Hepatocyte (in vitro differentiated cells): ENCODE measurements around the gene COIL. TPM values are rescaled to one million over a fixed set of nuclear protein-coding genes. Genes with fewer than 3 reads are reported as not detected.

Experiments
- DNase-seq: peaks from one replicate; pipeline ENCODE4 v3.0.0-alpha.2; 2016; ENCODE audit warnings: low spot score
- H2AFZ ChIP-seq: fragments of 200-600 bp; sonication (generic); 2 replicates; pipeline ENCODE4 v1.6.0; 2016; ENCODE audit warnings: antibody characterized with exemption, mild to moderate bottlenecking
- H3K27ac ChIP-seq: fragments of 200-600 bp; sonication (generic); 2 replicates; pipeline ENCODE4 v1.5.1; 2016; ENCODE audit warnings: mild to moderate bottlenecking
- H3K27me3 ChIP-seq: fragments of 200-600 bp; sonication (generic); 2 replicates; pipeline ENCODE4 v1.6.1; 2016
- H3K36me3 ChIP-seq: fragments of 200-600 bp; sonication (generic); replicated peaks from 2 replicates; pipeline ENCODE4 v1.5.1; 2016; ENCODE audit warnings: low read depth; ENCODE audit not compliant: insufficient read depth
- H3K4me1 ChIP-seq: fragments of 200-600 bp; sonication (generic); 2 replicates; pipeline ENCODE4 v1.5.1; 2016; ENCODE audit warnings: mild to moderate bottlenecking, moderate library complexity; ENCODE audit not compliant: insufficient read depth
- H3K4me2 ChIP-seq: fragments of 200-600 bp; sonication (generic); 2 replicates; pipeline ENCODE4 v1.6.0; 2016
- H3K4me3 ChIP-seq: fragments of 200-600 bp; sonication (generic); 2 replicates; pipeline ENCODE4 v1.5.1; 2016; ENCODE audit warnings: mild to moderate bottlenecking
- H3K79me2 ChIP-seq: fragments of 200-600 bp; sonication (generic); 2 replicates; pipeline ENCODE4 v1.6.0; 2017; ENCODE audit warnings: mild to moderate bottlenecking
- H3K9me2 ChIP-seq: fragments of 200-600 bp; sonication (generic); replicated peaks from 2 replicates; pipeline ENCODE4 v1.6.0; 2017; ENCODE audit warnings: mild to moderate bottlenecking; ENCODE audit not compliant: insufficient read depth
- H3K9me3 ChIP-seq: fragments of 200-600 bp; sonication (generic); 2 replicates; pipeline ENCODE4 v1.5.1; 2016; ENCODE audit warnings: low read depth, mild to moderate bottlenecking
- H4K20me1 ChIP-seq: fragments of 200-600 bp; sonication (generic); 2 replicates; pipeline ENCODE4 v1.6.0; 2016; ENCODE audit warnings: mild to moderate bottlenecking; ENCODE audit not compliant: insufficient read depth, poor library complexity, severe bottlenecking
- CTCF ChIP-seq: fragments of 200-600 bp; sonication (generic); IDR thresholded peaks from 2 replicates; pipeline ENCODE4 v1.5.1; 2016; ENCODE audit warnings: antibody characterized with exemption, mild to moderate bottlenecking; ENCODE audit not compliant: poor library complexity
- EZH2 ChIP-seq: fragments of 200-600 bp; sonication (generic); IDR thresholded peaks from 2 replicates; pipeline ENCODE4 v1.6.1; 2016; ENCODE audit warnings: antibody characterized with exemption, mild to moderate bottlenecking, borderline replicate concordance
- EZH2phosphoT487 ChIP-seq: fragments of 200-600 bp; sonication (generic); IDR thresholded peaks from one replicate; pipeline ENCODE4 v1.6.1; 2018; ENCODE audit warnings: antibody characterized with exemption, mild to moderate bottlenecking, low read depth, moderate library complexity; ENCODE audit not compliant: unreplicated experiment, severe bottlenecking
- WGBS: methylation state at CpG from one replicate; pipeline ENCODE4 v1.1.6; 2016; ENCODE audit warnings: low lambda C conversion rate; ENCODE audit errors: missing lambda C conversion rate; 5-methylcytosine and 5-hydroxymethylcytosine counted together
- polyA plus RNA-seq: library from polyadenylated mRNA; unstranded; fragments of >200 nt; fragmentation: Nextera tagmentation; extraction: Ambion mirVana; gene quantifications from 2 replicates; pipeline ENCODE4 v1.2.1, GENCODE V29; 2016
- total RNA-seq: library from RNA; depleted of rRNA; stranded (reverse); fragments of >200 nt; gene quantifications from 2 replicates; pipeline ENCODE4 v1.2.3, GENCODE V29; 2014

The COIL gene
- total and polyA plus RNA-seq, 2 experiments from 2014 or later = 12.9 to 21.0 TPM

- 89% methylated on average over 5 of the region's 5 CpGs for WGBS
- Histone ChIP-seq H3K9me2 (no peaks in the 10 kb centered on the region), H2AFZ (no peak overlapping the region), H3K27ac (no peak overlapping the region), H3K79me2 (peaks cover under 1% of the 10 kb centered on the region), H3K4me1 (no peaks in the 10 kb centered on the region), H3K4me2 (no peak overlapping the region), H3K9me3 (no peaks in the 10 kb centered on the region), H4K20me1 (peaks cover 3% of the 10 kb centered on the region), H3K36me3 (no peaks in the 10 kb centered on the region), H3K27me3 (no peaks in the 10 kb centered on the region), H3K4me3 (no peak overlapping the region)
- TF ChIP-seq EZH2 (no peak), EZH2phosphoT487 (no peak), CTCF (no peak)
- no peak for DNase-seq
Measured at GRCh38 chr17:56903560-56903959, 57.3 kb downstream of the COIL start.

GRCh38 chr17:56902348-56902747 lies 58.5 kb downstream of the COIL start:
- Histone ChIP-seq H2AFZ (no peak overlapping the region), H4K20me1 (peaks cover 2% of the 10 kb centered on the region), H3K27ac (no peak overlapping the region), H3K4me3 (no peak overlapping the region), H3K4me1 (no peaks in the 10 kb centered on the region), H3K36me3 (no peaks in the 10 kb centered on the region), H3K9me3 (no peaks in the 10 kb centered on the region), H3K79me2 (no peaks in the 10 kb centered on the region), H3K9me2 (no peaks in the 10 kb centered on the region), H3K27me3 (no peaks in the 10 kb centered on the region), H3K4me2 (no peak overlapping the region)
- 98% methylated on average over 4 of the region's 4 CpGs for WGBS
- TF ChIP-seq CTCF (no peak), EZH2phosphoT487 (no peak)
- no peak for DNase-seq

- TF ChIP-seq CTCF = no peak
- no peak for TF ChIP-seq EZH2
- TF ChIP-seq EZH2phosphoT487 = no peak
- H3K79me2 ChIP-seq = no peaks in the 10 kb centered on the region
- no peaks in the 10 kb centered on the region for H3K27me3 ChIP-seq
- H3K4me2 ChIP-seq = no peak overlapping the region
- no peaks in the 10 kb centered on the region for H3K9me3 ChIP-seq
- 94% methylated on average over 7 of the region's 7 CpGs for WGBS
- H3K27ac ChIP-seq = no peak overlapping the region
- no peaks in the 10 kb centered on the region for H3K9me2 ChIP-seq
- H3K4me3 ChIP-seq = no peak overlapping the region
- no peak for DNase-seq
- H3K36me3 ChIP-seq = no peaks in the 10 kb centered on the region
- H4K20me1 ChIP-seq = no peaks in the 10 kb centered on the region
- H2AFZ ChIP-seq = no peak overlapping the region
- H3K4me1 ChIP-seq = no peaks in the 10 kb centered on the region
Measured at GRCh38 chr17:56899403-56899802, 61.4 kb downstream of the COIL start.

- TF ChIP-seq CTCF (no peak), EZH2phosphoT487 (no peak), EZH2 (no peak)
- Histone ChIP-seq H3K9me3 (no peaks in the 10 kb centered on the region), H2AFZ (no peak overlapping the region), H3K9me2 (no peaks in the 10 kb centered on the region), H3K4me3 (no peak overlapping the region), H3K4me1 (no peaks in the 10 kb centered on the region), H3K36me3 (no peaks in the 10 kb centered on the region), H3K27me3 (no peaks in the 10 kb centered on the region), H3K27ac (no peak overlapping the region), H3K4me2 (no peak overlapping the region), H3K79me2 (no peaks in the 10 kb centered on the region), H4K20me1 (no peaks in the 10 kb centered on the region)
- DNase-seq = no peak
- WGBS = 91% methylated on average over 8 of the region's 9 CpGs
Measured at GRCh38 chr17:56898874-56899273, 62.0 kb downstream of the COIL start.
